HepG2 (cell line): ENCODE data around the gene SIGLEC15. TPM values are rescaled to one million over a fixed set of nuclear protein-coding genes. Genes with fewer than 3 reads are reported as not detected.

Experiments used
- ATAC-seq: fragments of 200-7000 bp; cut with Tn5 transposase; 3 replicates; pipeline ENCODE4 v1.9.1; 2020; ENCODE audit warnings: mild to moderate bottlenecking, moderate library complexity
- BruUV-seq: library from RNA; stranded (reverse); fragments of 400-500 nt; replicated peaks from 2 replicates; lab custom pipeline; 2021; lab: Mats Ljungman, UMichigan
- CTCF ChIA-PET: fragments of 300-600 bp; formaldehyde crosslinking; extraction: SDS; loops from one replicate; lab custom pipeline; 2021; ENCODE audit warnings: low total read pairs, inconsistent platforms, low intra/inter-chr PET ratio; lab: Yijun Ruan, JAX
- POLR2A ChIA-PET: fragments of 350-600 bp; sonication (Branson Sonifier 250); formaldehyde crosslinking; loops from one replicate; lab custom pipeline; 2020; ENCODE audit warnings: antibody characterized with exemption, inconsistent platforms; lab: Yijun Ruan, JAX
- DNase-seq: peaks from one replicate; pipeline ENCODE4 v3.0.0-alpha.2; 2015; ENCODE audit warnings: low spot score
- FAIRE-seq: peaks from 3 replicates; lab custom pipeline; 2011; peaks lifted over from hg19 to GRCh38; lab: Jason Lieb, UNC
- H2AFZ ChIP-seq: one replicate; pipeline ENCODE4 v1.6.1; 2011; ENCODE audit warnings: low read length, inconsistent platforms
- H3K27ac ChIP-seq: fragments of 300-600 bp; 3 replicates; pipeline ENCODE4 v1.8.0; 2011; ENCODE audit warnings: mixed run types, mild to moderate bottlenecking, mixed read lengths, low read length, inconsistent platforms; ENCODE audit not compliant: insufficient read depth; ENCODE audit errors: extremely low read length
- H3K27me3 ChIP-seq, 2 experiments: fragments of 200-600 bp in 1 of 2; 2 replicates in 1 of 2; 3 replicates in 1 of 2; pipeline versions ENCODE4 v1.6.0 to v1.8.0; 2011; ENCODE audit warnings: low read length in 2 of 2, mild to moderate bottlenecking in 2 of 2, moderate library complexity in 2 of 2, inconsistent platforms in 1 of 2; ENCODE audit not compliant: insufficient read depth in 2 of 2, control insufficient read depth in 1 of 2
- H3K36me3 ChIP-seq, 2 experiments: fragments of 200-600 bp in 1 of 2; replicated peaks in 1 of 2; 2 replicates in 1 of 2; 3 replicates in 1 of 2; pipeline versions ENCODE4 v1.5.1 to v1.8.0; 2011; ENCODE audit warnings: low read length in 2 of 2, inconsistent platforms in 1 of 2; ENCODE audit not compliant: insufficient read depth in 2 of 2, control insufficient read depth in 1 of 2
- H3K4me1 ChIP-seq: 2 replicates; pipeline ENCODE4 v1.5.1; 2012; ENCODE audit warnings: low read length, inconsistent platforms; ENCODE audit not compliant: insufficient read depth
- H3K4me2 ChIP-seq: 2 replicates; pipeline ENCODE4 v1.6.0; 2011; ENCODE audit warnings: low read depth, low read length, inconsistent platforms
- H3K4me3 ChIP-seq, 3 experiments: fragments of 200-600 bp in 1 of 3; sonication (generic), shearing (Covaris generic) in 1 of 3; replicated peaks in 1 of 3; 2 replicates each; pipeline ENCODE4 v1.5.1; 2011 to 2016; ENCODE audit warnings: low read length in 3 of 3, inconsistent platforms in 2 of 3, low read depth in 2 of 3, mild to moderate bottlenecking in 2 of 3, control low read depth in 1 of 3, mixed read lengths in 1 of 3; ENCODE audit not compliant: insufficient read depth in 1 of 3
- H3K79me2 ChIP-seq: one replicate; pipeline ENCODE4 v1.6.1; 2011; ENCODE audit warnings: low read length, inconsistent platforms; ENCODE audit not compliant: insufficient read depth
- H3K9ac ChIP-seq: 2 replicates; pipeline ENCODE4 v1.6.0; 2011; ENCODE audit warnings: mild to moderate bottlenecking, low read depth, low read length, inconsistent platforms; ENCODE audit not compliant: insufficient read depth
- H3K9me3 ChIP-seq: 2 replicates; pipeline ENCODE4 v1.5.1; 2012; ENCODE audit warnings: mild to moderate bottlenecking, low read length
- H4K20me1 ChIP-seq: 2 replicates; pipeline ENCODE4 v1.6.0; 2011; ENCODE audit warnings: inconsistent platforms, mild to moderate bottlenecking, low read length, moderate library complexity; ENCODE audit not compliant: insufficient read depth
- ADNP ChIP-seq: sonication (generic); formaldehyde crosslinking; IDR thresholded peaks from 2 replicates; pipeline ENCODE4 v1.4.0; 2020; ENCODE audit warnings: missing genetic modification reagents
- ARNTL ChIP-seq: sonication (generic); formaldehyde crosslinking; IDR thresholded peaks from 2 replicates; pipeline ENCODE4 v1.4.0; 2020; ENCODE audit warnings: mild to moderate bottlenecking, missing genetic modification reagents
- JUNB ChIP-seq: sonication (generic); formaldehyde crosslinking; IDR thresholded peaks from 2 replicates; pipeline ENCODE4 v1.8.0; 2022; ENCODE audit warnings: missing genetic modification reagents, mild to moderate bottlenecking, borderline replicate concordance
- KAT8 ChIP-seq: IDR thresholded peaks from 2 replicates; pipeline ENCODE4 v1.6.1; 2016; ENCODE audit warnings: missing genetic modification reagents, missing compliant biosample characterization
- KDM5B ChIP-seq: sonication (generic); formaldehyde crosslinking; IDR thresholded peaks from 2 replicates; pipeline ENCODE4 v1.4.0; 2020; ENCODE audit warnings: missing genetic modification reagents, mild to moderate bottlenecking, borderline replicate concordance
- MNT ChIP-seq: fragments of 450-650 bp; IDR thresholded peaks from 2 replicates; pipeline ENCODE4 v1.6.1; 2016
- SRY ChIP-seq: sonication (generic); formaldehyde crosslinking; IDR thresholded peaks from 2 replicates; pipeline ENCODE4 v1.8.0; 2022; ENCODE audit warnings: mild to moderate bottlenecking, missing genetic modification reagents
- TERF1 ChIP-seq: sonication (generic); formaldehyde crosslinking; IDR thresholded peaks from 2 replicates; pipeline ENCODE4 v1.8.0; 2022; ENCODE audit warnings: mild to moderate bottlenecking, missing genetic modification reagents, moderate library complexity
- TOE1 ChIP-seq: sonication (generic); formaldehyde crosslinking; IDR thresholded peaks from 2 replicates; pipeline ENCODE4 v1.4.0; 2020; ENCODE audit warnings: mild to moderate bottlenecking, missing genetic modification reagents
- USF2 ChIP-seq, 2 experiments: sonication (generic) in 1 of 2; formaldehyde crosslinking in 1 of 2; IDR thresholded peaks; 2 replicates each; pipeline versions ENCODE4 v1.5.1 to v1.6.1; 2011 to 2020; ENCODE audit warnings: borderline replicate concordance in 1 of 2, low read depth in 1 of 2, low read length in 1 of 2, mild to moderate bottlenecking in 1 of 2, missing genetic modification reagents in 1 of 2, moderate library complexity in 1 of 2
- ZC3H13 ChIP-seq: sonication (generic); formaldehyde crosslinking; IDR thresholded peaks from 2 replicates; pipeline ENCODE4 v1.8.1; 2023; ENCODE audit warnings: mild to moderate bottlenecking, missing genetic modification reagents, moderate library complexity
- ZMYM2 ChIP-seq: sonication (generic); formaldehyde crosslinking; IDR thresholded peaks from 2 replicates; pipeline ENCODE4 v1.8.0; 2022; ENCODE audit warnings: mild to moderate bottlenecking, missing genetic modification reagents
- ZNF282 ChIP-seq: fragments of 450-650 bp; IDR thresholded peaks from 2 replicates; pipeline ENCODE4 v1.6.1; 2018; ENCODE audit not compliant: partially characterized antibody
- ZNF75D ChIP-seq: sonication (generic); formaldehyde crosslinking; IDR thresholded peaks from 2 replicates; pipeline ENCODE4 v1.8.1; 2023; ENCODE audit warnings: missing genetic modification reagents, mild to moderate bottlenecking, borderline replicate concordance
- WGBS: methylation state at CpG from one replicate; pipeline ENCODE4 v1.1.6; 2017; ENCODE audit warnings: low lambda C conversion rate; 5-methylcytosine and 5-hydroxymethylcytosine counted together
- in situ Hi-C: cut with HindIII; loops from 2 replicates; pipeline ENCODE4 v1.10.0; 2017; ENCODE audit warnings: low pct_unique_long_range_greater_than_20kb; ENCODE audit not compliant: extremely low pct_ligation_motif_present
- intact Hi-C: fragments of 100-400 bp; cut with micrococcal nuclease; formaldehyde crosslinking; loops from one replicate; pipeline ENCODE4 v1.10.0; 2022; ENCODE audit not compliant: unreplicated experiment
- polyA plus RNA-seq, 8 experiments: library from polyadenylated mRNA; depleted of rRNA in 3 of 8; stranded (reverse) in 7 of 8; unstranded in 1 of 8; fragments of >200 nt; fragmentation: Illumina TruSeq in 4 of 8; extraction: Trizol in 4 of 8; gene quantifications; 2 replicates each; pipeline versions ENCODE4 v1.2.1 to v1.2.3, GENCODE V29; 2011 to 2016; ENCODE audit warnings: low read depth in 4 of 8, missing spikeins in 1 of 8, mixed read lengths in 1 of 8; ENCODE audit not compliant: insufficient read depth in 1 of 8
- total RNA-seq, 5 experiments: library from RNA; depleted of rRNA; stranded (reverse); fragments of >200 nt; fragmentation: Illumina TruSeq; extraction: Trizol; gene quantifications; 2 replicates each; pipeline ENCODE4 v1.2.3, GENCODE V29; 2016; ENCODE audit warnings: low read depth in 1 of 5

The SIGLEC15 gene
- total and polyA plus RNA-seq, 2 of the 13 experiments (the other 11 are each of a cell fraction or from before 2014, with no cell fraction given) = not detected

DNA sequence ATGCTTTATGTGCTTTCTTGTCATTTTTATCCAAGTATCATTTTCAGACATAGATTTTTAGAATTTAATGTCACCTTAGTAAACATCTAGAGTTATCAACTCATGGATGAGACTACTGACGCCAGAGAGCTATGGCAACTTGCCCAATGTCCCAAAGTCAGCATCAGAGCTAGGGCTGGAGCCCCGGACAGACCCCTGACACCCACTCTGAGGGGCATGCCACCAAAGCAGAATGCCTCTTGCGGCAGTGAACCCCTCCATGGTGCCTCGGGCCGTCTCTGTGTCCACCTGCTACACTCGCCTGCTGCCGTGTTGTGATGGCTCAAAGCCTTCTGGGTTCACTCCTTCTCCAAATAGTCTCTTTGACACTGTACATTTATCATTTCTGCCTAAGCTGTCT is 5.4 kb downstream of the SIGLEC15 start (continued):
- TF ChIP-seq ADNP (no peak), TERF1 (CRISPR knock-in tag) (no peak)

GRCh38 chr18:45833846-45834245 is 8.4 kb downstream of the SIGLEC15 start:
- Histone ChIP-seq H3K27me3 (peaks cover 0 to 1% of the 10 kb centered on the region in 2 experiments; a peak in 2 of 5 replicates), H3K79me2 (no peaks in the 10 kb centered on the region), H4K20me1 (no peaks in the 10 kb centered on the region), H3K27ac (no peak overlapping the region), H3K9ac (no peak overlapping the region), H3K4me1 (peaks cover 7% of the 10 kb centered on the region; the same call in 1 of the 2 replicates), H3K4me3 (no peak overlapping the region), H3K4me2 (no peak overlapping the region), H2AFZ (no peak overlapping the region), H3K9me3 (no peaks in the 10 kb centered on the region), H3K36me3 (no peaks in the 10 kb centered on the region)
- in situ Hi-C loops (loop anchor here (10.0 kb wide), 1 partner anchor 169 kb away; no protein-coding TSS in a partner anchor), intact Hi-C loops (no loop called here)
- POLR2A ChIA-PET = no interaction called here
- no peak for DNase-seq
- BruUV-seq = no TSS peak
- FAIRE-seq = no peak
- WGBS = 39% methylated on average over 5 of the region's 5 CpGs
- no peak for ATAC-seq
- CTCF ChIA-PET = no interaction called here
- no peak for TF ChIP-seq ZMYM2
- TF ChIP-seq SRY (CRISPR knock-in tag) = no peak
- no peak for TF ChIP-seq ZC3H13 (CRISPR knock-in tag)
- no peak for TF ChIP-seq JUNB
- no peak for TF ChIP-seq MNT
- no peak for TF ChIP-seq TOE1 (CRISPR knock-in tag)
- TF ChIP-seq ARNTL (CRISPR knock-in tag) = no peak
- no peak for TF ChIP-seq KAT8
- TF ChIP-seq KDM5B (CRISPR knock-in tag) = no peak
- no peak for TF ChIP-seq ZNF282
- no peak for TF ChIP-seq ZNF75D (CRISPR knock-in tag)
- no peak for TF ChIP-seq USF2 (IDR thresholded peaks at IDR 0.05; ENCODE audit: low read depth, low read length)
- no peak for TF ChIP-seq USF2 (CRISPR knock-in tag; IDR thresholded peaks at IDR 0.05; ENCODE audit: borderline replicate concordance)
